ENCODE results near the gene UBC. TPM values are rescaled to one million over a fixed set of nuclear protein-coding genes. Genes with fewer than 3 reads are reported as not detected.
"Not testable (repeated sequence)": the region's sequence is repeated elsewhere in the genome, so short reads cannot be mapped to it uniquely, and the experiment has no call there.

UBC gene
- polyA plus RNA-seq, 1 experiment = 1,376 TPM

DNA sequence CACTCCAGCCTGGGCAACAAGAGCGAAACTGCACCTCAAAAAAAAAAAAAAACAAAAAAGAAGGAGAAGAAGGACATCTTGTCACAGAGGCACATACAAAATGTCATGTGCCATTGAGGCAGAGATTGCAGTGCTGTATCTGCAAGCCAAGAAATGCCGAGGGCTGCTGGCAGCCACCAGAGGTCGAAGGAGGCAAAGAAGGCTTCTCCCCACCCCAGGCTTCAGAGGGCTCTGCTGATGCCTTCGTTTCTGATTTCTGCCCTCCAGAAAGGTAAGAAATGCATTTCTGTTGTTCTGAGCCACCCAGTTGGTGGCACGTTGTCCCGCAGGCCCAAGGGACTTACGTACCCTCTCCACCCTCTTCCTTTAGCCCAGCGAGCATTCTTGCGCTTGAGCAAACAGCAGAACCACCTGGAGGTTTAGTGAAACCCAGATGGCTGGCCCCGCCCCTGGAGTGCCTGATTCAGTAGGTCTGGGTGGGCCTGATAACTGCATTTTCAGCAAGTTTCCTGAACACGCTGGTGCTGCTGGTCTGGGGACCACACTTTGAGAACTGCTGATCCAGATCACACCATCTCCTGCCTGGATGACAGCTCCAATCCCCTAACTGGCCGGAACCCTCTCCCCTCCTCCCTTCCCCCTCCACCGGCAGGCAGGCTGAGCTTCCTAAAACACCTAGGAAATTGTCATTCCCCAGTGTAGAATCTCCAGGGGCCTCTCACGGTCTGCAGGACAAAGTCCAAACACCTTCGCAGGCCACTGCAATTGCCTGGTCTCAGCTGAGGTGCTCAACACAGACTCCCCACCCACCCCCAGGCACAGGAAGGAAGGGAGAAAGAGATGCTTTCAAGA is 29.6 kb downstream of the UBC start:
- H3K27me3 ChIP-seq (ENCODE audit: control insufficient read depth, insufficient read depth, low read length) = no peaks in the 10 kb centered on the region
- no peak overlapping the region for H3K27ac ChIP-seq (ENCODE audit: low read depth, low read length)
- CTCF ChIA-PET = no interaction called here
- H3K4me3 ChIP-seq (ENCODE audit: low read depth, low read length) = no peak overlapping the region
- peaks cover 1% of the 10 kb centered on the region for H3K9me3 ChIP-seq (ENCODE audit: control insufficient read depth, insufficient read depth, low read length)
- no peak for DNase-seq (ENCODE audit: low read depth, low spot score)
- TF ChIP-seq, protein P1, sequence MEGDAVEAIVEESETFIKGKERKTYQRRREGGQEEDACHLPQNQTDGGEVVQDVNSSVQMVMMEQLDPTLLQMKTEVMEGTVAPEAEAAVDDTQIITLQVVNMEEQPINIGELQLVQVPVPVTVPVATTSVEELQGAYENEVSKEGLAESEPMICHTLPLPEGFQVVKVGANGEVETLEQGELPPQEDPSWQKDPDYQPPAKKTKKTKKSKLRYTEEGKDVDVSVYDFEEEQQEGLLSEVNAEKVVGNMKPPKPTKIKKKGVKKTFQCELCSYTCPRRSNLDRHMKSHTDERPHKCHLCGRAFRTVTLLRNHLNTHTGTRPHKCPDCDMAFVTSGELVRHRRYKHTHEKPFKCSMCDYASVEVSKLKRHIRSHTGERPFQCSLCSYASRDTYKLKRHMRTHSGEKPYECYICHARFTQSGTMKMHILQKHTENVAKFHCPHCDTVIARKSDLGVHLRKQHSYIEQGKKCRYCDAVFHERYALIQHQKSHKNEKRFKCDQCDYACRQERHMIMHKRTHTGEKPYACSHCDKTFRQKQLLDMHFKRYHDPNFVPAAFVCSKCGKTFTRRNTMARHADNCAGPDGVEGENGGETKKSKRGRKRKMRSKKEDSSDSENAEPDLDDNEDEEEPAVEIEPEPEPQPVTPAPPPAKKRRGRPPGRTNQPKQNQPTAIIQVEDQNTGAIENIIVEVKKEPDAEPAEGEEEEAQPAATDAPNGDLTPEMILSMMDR (IDR thresholded peaks at IDR 0.05; ENCODE audit: low read depth, low read length) = no peak
- POLR2A ChIA-PET = no interaction called here

GRCh38 chr12:124883263-124884130 is 31.0 kb downstream of the UBC start:
- no peaks in the 10 kb centered on the region for H3K9me3 ChIP-seq (ENCODE audit: control insufficient read depth, insufficient read depth, low read length)
- H3K27ac ChIP-seq (ENCODE audit: low read depth, low read length) = no peak overlapping the region
- TF ChIP-seq, protein P1 (IDR thresholded peaks at IDR 0.05; ENCODE audit: low read depth, low read length) = no peak
- H3K27me3 ChIP-seq (ENCODE audit: control insufficient read depth, insufficient read depth, low read length) = no peaks in the 10 kb centered on the region
- H3K4me3 ChIP-seq (ENCODE audit: low read depth, low read length) = no peak overlapping the region
- CTCF ChIA-PET = no interaction called here
- POLR2A ChIA-PET = no interaction called here
- DNase-seq (ENCODE audit: low read depth, low spot score) = no peak

DNA sequence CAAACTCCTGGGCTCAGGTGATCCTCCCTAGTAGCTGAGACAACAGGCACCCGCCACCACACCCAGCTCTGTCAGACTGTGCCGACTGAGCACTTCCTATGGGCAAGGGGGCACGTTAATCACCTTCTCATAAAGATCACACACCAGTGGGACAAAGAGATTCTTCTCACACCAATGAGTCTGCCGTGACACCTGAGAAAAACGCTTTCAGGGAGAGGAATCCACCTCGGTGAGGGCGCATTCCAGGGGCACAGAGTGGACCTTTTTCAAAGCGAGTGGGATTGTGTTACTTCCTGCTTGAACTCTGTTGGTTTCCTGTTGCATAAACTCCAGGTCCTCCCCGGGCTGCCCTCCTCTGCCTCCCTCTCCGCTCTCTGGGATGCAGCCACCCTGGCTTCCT is 33.3 kb downstream of the UBC start:
- Histone ChIP-seq H3K9me3 (ENCODE audit: control insufficient read depth, insufficient read depth, low read length) (no peaks in the 10 kb centered on the region), H3K27me3 (ENCODE audit: control insufficient read depth, insufficient read depth, low read length) (no peaks in the 10 kb centered on the region), H3K4me3 (ENCODE audit: low read depth, low read length) (no peak overlapping the region), H3K27ac (ENCODE audit: low read depth, low read length) (no peak overlapping the region)
- ChIA-PET CTCF (interaction anchor here (2.0 kb wide), 1 partner anchor 25 kb away, joined by 6 read pairs; no protein-coding TSS in a partner anchor), POLR2A (no interaction called here)
- DNase-seq (ENCODE audit: low read depth, low spot score) = no peak
- TF ChIP-seq, protein P1 (IDR thresholded peaks at IDR 0.05; ENCODE audit: low read depth, low read length) = no peak

DNA sequence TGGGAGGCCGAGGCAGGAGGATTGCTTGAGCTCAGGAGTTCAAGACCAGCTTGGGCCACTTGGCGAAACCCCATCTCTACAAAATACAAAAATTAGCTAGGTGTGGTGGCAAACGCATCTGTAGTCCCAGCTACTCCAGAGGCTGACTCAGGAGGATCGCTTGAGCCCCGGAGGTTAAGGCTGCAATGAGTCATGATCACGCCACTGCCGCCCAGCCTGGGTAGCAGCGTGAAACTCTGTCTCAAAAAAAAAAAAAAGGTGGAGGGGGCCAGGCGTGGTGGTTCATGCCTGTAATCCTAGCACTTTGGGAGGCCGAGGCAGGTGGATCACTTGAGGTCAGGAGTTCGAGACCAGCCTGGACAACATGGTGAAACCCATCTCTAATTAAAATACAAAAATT is 34.1 kb downstream of the UBC start:
- H3K4me3 ChIP-seq (ENCODE audit: low read depth, low read length); POLR2A ChIA-PET; H3K9me3 ChIP-seq (ENCODE audit: control insufficient read depth, insufficient read depth, low read length); DNase-seq (ENCODE audit: low read depth, low spot score); H3K27ac ChIP-seq (ENCODE audit: low read depth, low read length); H3K27me3 ChIP-seq (ENCODE audit: control insufficient read depth, insufficient read depth, low read length): not testable (repeated sequence)
- CTCF ChIA-PET = interaction anchor here (2.0 kb wide), 1 partner anchor 26 kb away, joined by 6 read pairs; no protein-coding TSS in a partner anchor

- TF ChIP-seq, protein P1 (IDR thresholded peaks at IDR 0.05; ENCODE audit: low read depth, low read length) = no peak
- H3K9me3 ChIP-seq (ENCODE audit: control insufficient read depth, insufficient read depth, low read length) = no peaks in the 10 kb centered on the region
- POLR2A ChIA-PET = interaction anchor here (0.7 kb wide), 1 partner anchor 70 kb away, joined by 3 read pairs; no protein-coding TSS in a partner anchor
- no peaks in the 10 kb centered on the region for H3K27me3 ChIP-seq (ENCODE audit: control insufficient read depth, insufficient read depth, low read length)
- CTCF ChIA-PET = interaction anchor here (2.0 kb wide), 1 partner anchor 27 kb away, joined by 6 read pairs; no protein-coding TSS in a partner anchor
- no peak overlapping the region for H3K4me3 ChIP-seq (ENCODE audit: low read depth, low read length)
- H3K27ac ChIP-seq (ENCODE audit: low read depth, low read length) = no peak overlapping the region
- DNase-seq (ENCODE audit: low read depth, low spot score) = no peak
Measured at GRCh38 chr12:124878795-124879516, 35.5 kb downstream of the UBC start.

Data from AG04450 (cell line).